Measurements from ENCODE around the gene ITGA11. TPM values are rescaled to one million over a fixed set of nuclear protein-coding genes. Genes with fewer than 3 reads are reported as not detected.

The ITGA11 gene
- total and polyA plus RNA-seq, 2 donors = 0.21 to 0.47 TPM

GRCh38 chr15:68347392-68347791, 84.6 kb downstream of the ITGA11 start:
- no peaks in the 10 kb centered on the region for H3K9me3 ChIP-seq (ENCODE audit: control insufficient read depth in 2 of 2, insufficient read depth in 1 of 2, low read length in 1 of 2)
- no peak for DNase-seq (ENCODE audit: low read depth in 6 of 9, low spot score in 9 of 9)
- no peaks in the 10 kb centered on the region for H3K36me3 ChIP-seq (ENCODE audit: control insufficient read depth in 2 of 2, insufficient read depth in 2 of 2, low read length in 1 of 2)
- no peak overlapping the region for H3K27ac ChIP-seq (ENCODE audit: low read depth in 1 of 2, low read length in 1 of 2)
- H3K4me1 ChIP-seq (ENCODE audit: control insufficient read depth in 2 of 2, insufficient read depth in 2 of 2, low read length in 2 of 2) = peaks cover 0 to 6% of the 10 kb centered on the region in 2 donors
- whole genome bisulfite sequencing = 92% methylated on average over 7 of the region's 7 CpGs
- H3K27me3 ChIP-seq (ENCODE audit: control insufficient read depth in 2 of 2, insufficient read depth in 1 of 2, low read length in 1 of 2) = no peaks in the 10 kb centered on the region
- H3K4me3 ChIP-seq (ENCODE audit: low read length in 2 of 2) = no peak overlapping the region

DNA sequence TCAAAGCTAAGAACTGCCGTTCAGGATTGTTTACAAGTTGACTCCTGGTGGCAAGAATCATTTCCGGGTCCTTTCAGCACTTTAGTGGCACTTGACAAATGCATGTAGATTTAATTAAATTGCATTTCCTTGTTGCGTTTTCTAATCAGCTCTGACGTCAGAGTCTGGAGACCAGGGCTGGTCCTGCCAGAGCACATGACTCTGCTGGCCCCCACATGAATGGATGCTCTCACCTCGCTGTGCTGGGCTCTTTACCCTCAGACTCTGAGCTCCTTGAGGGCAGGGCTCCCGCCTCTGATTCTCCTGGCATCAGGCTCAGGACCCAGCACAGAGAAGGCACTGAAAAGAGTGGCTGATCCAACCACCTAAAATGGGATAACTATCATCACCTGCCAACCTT, 85.0 kb downstream of the ITGA11 start:
- Histone ChIP-seq H3K36me3 (ENCODE audit: control insufficient read depth in 2 of 2, insufficient read depth in 2 of 2, low read length in 1 of 2) (no peaks in the 10 kb centered on the region), H3K9me3 (ENCODE audit: control insufficient read depth in 2 of 2, insufficient read depth in 1 of 2, low read length in 1 of 2) (no peaks in the 10 kb centered on the region), H3K27ac (ENCODE audit: low read depth in 1 of 2, low read length in 1 of 2) (no peak overlapping the region), H3K4me3 (ENCODE audit: low read length in 2 of 2) (no peak overlapping the region), H3K4me1 (ENCODE audit: control insufficient read depth in 2 of 2, insufficient read depth in 2 of 2, low read length in 2 of 2) (peaks cover 0 to 11% of the 10 kb centered on the region in 2 donors), H3K27me3 (ENCODE audit: control insufficient read depth in 2 of 2, insufficient read depth in 1 of 2, low read length in 1 of 2) (no peaks in the 10 kb centered on the region)
- DNase-seq (ENCODE audit: low read depth in 6 of 9, low spot score in 9 of 9) = no peak
- WGBS = 98% methylated on average over 6 of the region's 6 CpGs

DNA sequence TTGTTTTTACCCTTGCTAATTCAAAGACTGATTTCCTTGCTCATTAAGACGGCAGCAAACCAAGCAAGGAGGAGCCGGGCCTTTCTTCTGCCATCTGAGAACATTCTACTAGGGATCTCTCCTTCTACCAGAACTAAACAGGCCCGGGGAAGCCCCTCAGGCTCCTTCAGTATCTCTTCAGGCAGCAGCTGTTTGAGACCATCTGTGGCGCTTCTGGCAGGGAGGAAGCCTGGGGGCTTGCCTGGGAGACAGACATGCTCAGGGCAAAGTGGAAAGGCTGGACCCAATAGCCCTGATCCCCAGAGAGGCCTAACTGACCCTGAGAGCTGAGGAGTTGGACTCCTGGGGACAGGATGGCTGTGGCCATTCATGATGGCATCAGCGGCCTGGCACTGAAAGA, 86.5 kb downstream of the ITGA11 start:
- DNase-seq (ENCODE audit: low read depth in 6 of 9, low spot score in 9 of 9) = no peak

DNA sequence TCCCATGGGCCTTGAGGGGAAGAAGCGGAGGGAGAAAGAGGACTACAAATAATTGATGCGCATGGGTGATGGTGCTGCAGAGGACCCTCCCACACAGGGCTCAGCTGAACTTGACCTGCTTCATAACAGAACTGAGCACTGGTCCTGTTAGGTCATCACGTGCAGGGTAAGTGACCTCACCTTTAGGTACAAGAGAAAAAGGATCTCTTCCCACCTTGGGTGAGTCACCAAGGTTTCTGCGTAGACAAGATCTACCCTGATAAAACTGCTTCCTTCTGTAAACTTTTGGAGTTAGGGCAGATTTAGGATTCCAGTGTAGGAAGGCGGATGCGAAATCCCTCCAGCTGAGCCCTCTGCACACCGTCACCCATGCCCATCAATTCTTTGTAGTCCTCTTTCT, 87.4 kb downstream of the ITGA11 start:
- 97% methylated on average over 7 of the region's 7 CpGs for WGBS
- H3K27me3 ChIP-seq (ENCODE audit: control insufficient read depth in 2 of 2, insufficient read depth in 1 of 2, low read length in 1 of 2) = no peaks in the 10 kb centered on the region
- no peaks in the 10 kb centered on the region for H3K9me3 ChIP-seq (ENCODE audit: control insufficient read depth in 2 of 2, insufficient read depth in 1 of 2, low read length in 1 of 2)
- H3K36me3 ChIP-seq (ENCODE audit: control insufficient read depth in 2 of 2, insufficient read depth in 2 of 2, low read length in 1 of 2) = no peaks in the 10 kb centered on the region
- no peak overlapping the region for H3K27ac ChIP-seq (ENCODE audit: low read depth in 1 of 2, low read length in 1 of 2)
- no peak overlapping the region for H3K4me3 ChIP-seq (ENCODE audit: low read length in 2 of 2)
- H3K4me1 ChIP-seq (ENCODE audit: control insufficient read depth in 2 of 2, insufficient read depth in 2 of 2, low read length in 2 of 2) = peaks cover 0 to 23% of the 10 kb centered on the region in 2 donors
- DNase-seq (ENCODE audit: low read depth in 6 of 9, low spot score in 9 of 9) = no peak

More for the DNA sequence above, 86.5 kb downstream of the ITGA11 start:
- H3K4me3 ChIP-seq (ENCODE audit: low read length in 2 of 2) = no peak overlapping the region
- WGBS = 91% methylated on average over 5 of the region's 5 CpGs
- H3K36me3 ChIP-seq (ENCODE audit: control insufficient read depth in 2 of 2, insufficient read depth in 2 of 2, low read length in 1 of 2) = no peaks in the 10 kb centered on the region
- peaks cover 0 to 23% of the 10 kb centered on the region in 2 donors for H3K4me1 ChIP-seq (ENCODE audit: control insufficient read depth in 2 of 2, insufficient read depth in 2 of 2, low read length in 2 of 2)
- H3K27ac ChIP-seq (ENCODE audit: low read depth in 1 of 2, low read length in 1 of 2) = no peak overlapping the region
- no peaks in the 10 kb centered on the region for H3K27me3 ChIP-seq (ENCODE audit: control insufficient read depth in 2 of 2, insufficient read depth in 1 of 2, low read length in 1 of 2)
- no peaks in the 10 kb centered on the region for H3K9me3 ChIP-seq (ENCODE audit: control insufficient read depth in 2 of 2, insufficient read depth in 1 of 2, low read length in 1 of 2)

DNA sequence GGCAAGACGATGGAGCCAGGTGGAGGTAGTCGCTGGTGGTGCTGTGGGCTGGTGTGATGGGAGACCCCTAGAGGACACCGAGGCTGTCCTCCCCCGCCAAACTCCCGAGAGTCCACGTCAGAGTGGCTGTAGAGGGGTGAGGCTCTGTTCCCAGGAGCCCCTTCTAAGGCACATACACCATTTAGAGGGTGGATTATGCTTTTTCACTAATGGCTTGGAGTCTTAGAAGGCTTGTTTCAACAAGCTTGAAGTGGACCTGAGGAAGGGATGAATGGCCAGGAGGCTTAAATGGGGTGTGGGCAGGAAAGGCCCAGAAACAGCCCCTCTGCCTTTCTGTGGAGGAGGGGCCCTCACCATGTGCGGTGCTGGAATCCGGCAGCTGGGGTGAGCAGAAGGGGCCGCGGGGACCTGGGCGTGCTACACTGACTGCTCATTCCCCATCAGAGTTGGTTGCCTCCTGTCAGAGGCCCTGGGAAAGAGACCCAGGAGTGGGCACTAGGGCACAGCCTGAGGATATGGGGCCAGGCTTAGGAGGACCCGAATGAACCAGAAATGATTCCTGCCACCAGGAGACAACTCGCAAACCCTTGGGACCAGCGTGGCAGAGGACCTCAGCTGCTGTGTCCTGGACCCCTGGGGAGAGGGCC, 88.3 kb downstream of the ITGA11 start:
- WGBS = 97% methylated on average over 14 of the region's 14 CpGs
- H3K9me3 ChIP-seq (ENCODE audit: control insufficient read depth in 2 of 2, insufficient read depth in 1 of 2, low read length in 1 of 2) = no peaks in the 10 kb centered on the region
- peaks cover 0 to 23% of the 10 kb centered on the region in 2 donors for H3K4me1 ChIP-seq (ENCODE audit: control insufficient read depth in 2 of 2, insufficient read depth in 2 of 2, low read length in 2 of 2)
- no peaks in the 10 kb centered on the region for H3K27me3 ChIP-seq (ENCODE audit: control insufficient read depth in 2 of 2, insufficient read depth in 1 of 2, low read length in 1 of 2)
- no peak overlapping the region for H3K4me3 ChIP-seq (ENCODE audit: low read length in 2 of 2)
- no peak for DNase-seq (ENCODE audit: low read depth in 6 of 9, low spot score in 9 of 9)
- no peak overlapping the region for H3K27ac ChIP-seq (ENCODE audit: low read depth in 1 of 2, low read length in 1 of 2)
- no peaks in the 10 kb centered on the region for H3K36me3 ChIP-seq (ENCODE audit: control insufficient read depth in 2 of 2, insufficient read depth in 2 of 2, low read length in 1 of 2)

- H3K4me3 ChIP-seq (ENCODE audit: low read length in 2 of 2) = no peak overlapping the region
- no peaks in the 10 kb centered on the region for H3K27me3 ChIP-seq (ENCODE audit: control insufficient read depth in 2 of 2, insufficient read depth in 1 of 2, low read length in 1 of 2)
- WGBS = 70% methylated on average over 17 of the region's 17 CpGs
- no peak for DNase-seq (ENCODE audit: low read depth in 6 of 9, low spot score in 9 of 9)
- H3K36me3 ChIP-seq (ENCODE audit: control insufficient read depth in 2 of 2, insufficient read depth in 2 of 2, low read length in 1 of 2) = no peaks in the 10 kb centered on the region
- H3K9me3 ChIP-seq (ENCODE audit: control insufficient read depth in 2 of 2, insufficient read depth in 1 of 2, low read length in 1 of 2) = no peaks in the 10 kb centered on the region
- H3K27ac ChIP-seq (ENCODE audit: low read depth in 1 of 2, low read length in 1 of 2) = peak overlapping the region in 1 of 2 donors; percentile 51
- H3K4me1 ChIP-seq (ENCODE audit: control insufficient read depth in 2 of 2, insufficient read depth in 2 of 2, low read length in 2 of 2) = peaks cover 0 to 23% of the 10 kb centered on the region in 2 donors
Measured at GRCh38 chr15:68341760-68342725, 89.9 kb downstream of the ITGA11 start.

- peaks cover 0 to 23% of the 10 kb centered on the region in 2 donors for H3K4me1 ChIP-seq (ENCODE audit: control insufficient read depth in 2 of 2, insufficient read depth in 2 of 2, low read length in 2 of 2)
- H3K27ac ChIP-seq (ENCODE audit: low read depth in 1 of 2, low read length in 1 of 2) = peak overlapping the region in 1 of 2 donors; percentile 51
- H3K4me3 ChIP-seq (ENCODE audit: low read length in 2 of 2) = no peak overlapping the region
- DNase-seq (ENCODE audit: low read depth in 6 of 9, low spot score in 9 of 9) = no peak
- WGBS = 87% methylated on average over 15 of the region's 15 CpGs
- no peaks in the 10 kb centered on the region for H3K27me3 ChIP-seq (ENCODE audit: control insufficient read depth in 2 of 2, insufficient read depth in 1 of 2, low read length in 1 of 2)
- no peaks in the 10 kb centered on the region for H3K9me3 ChIP-seq (ENCODE audit: control insufficient read depth in 2 of 2, insufficient read depth in 1 of 2, low read length in 1 of 2)
- no peaks in the 10 kb centered on the region for H3K36me3 ChIP-seq (ENCODE audit: control insufficient read depth in 2 of 2, insufficient read depth in 2 of 2, low read length in 1 of 2)
Measured at GRCh38 chr15:68340726-68341671, 91.0 kb downstream of the ITGA11 start.

DNA sequence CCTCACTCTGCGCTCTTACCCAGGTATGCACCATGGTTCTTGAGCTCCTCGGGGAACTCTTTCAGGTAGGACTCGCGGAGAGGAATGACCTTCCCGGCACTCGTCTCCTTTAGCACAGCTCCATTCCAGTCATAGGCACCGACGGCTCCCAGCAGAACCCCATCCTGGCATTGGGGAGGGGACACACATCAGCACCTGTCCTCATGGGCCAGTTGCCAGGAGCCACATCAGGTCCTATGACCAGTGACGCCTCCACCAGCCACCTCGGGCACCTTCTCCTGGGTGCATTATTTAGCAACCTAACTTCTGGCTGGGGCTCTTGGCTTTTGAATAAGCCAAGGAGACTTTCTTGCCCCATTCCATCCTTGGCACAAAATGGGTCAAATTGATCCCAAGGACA, 92.5 kb downstream of the ITGA11 start:
- H3K27ac ChIP-seq (ENCODE audit: low read depth in 1 of 2, low read length in 1 of 2) = no peak overlapping the region
- 97% methylated on average over 10 of the region's 10 CpGs for WGBS
- DNase-seq (ENCODE audit: low read depth in 6 of 9, low spot score in 9 of 9) = no peak
- no peaks in the 10 kb centered on the region for H3K27me3 ChIP-seq (ENCODE audit: control insufficient read depth in 2 of 2, insufficient read depth in 1 of 2, low read length in 1 of 2)
- H3K4me3 ChIP-seq (ENCODE audit: low read length in 2 of 2) = no peak overlapping the region
- no peaks in the 10 kb centered on the region for H3K9me3 ChIP-seq (ENCODE audit: control insufficient read depth in 2 of 2, insufficient read depth in 1 of 2, low read length in 1 of 2)
- no peaks in the 10 kb centered on the region for H3K36me3 ChIP-seq (ENCODE audit: control insufficient read depth in 2 of 2, insufficient read depth in 2 of 2, low read length in 1 of 2)
- peaks cover 0 to 23% of the 10 kb centered on the region in 2 donors for H3K4me1 ChIP-seq (ENCODE audit: control insufficient read depth in 2 of 2, insufficient read depth in 2 of 2, low read length in 2 of 2)

Data from thymus (tissue), 11 donors.